Endothelial cell of umbilical vein (primary cell): ENCODE data around the gene GMPPA. TPM values are rescaled to one million over a fixed set of nuclear protein-coding genes. Genes with fewer than 3 reads are reported as not detected.

ENCODE experiments used
- BruUV-seq: library from RNA; stranded (reverse); fragments of 400-500 nt; replicated peaks from 2 replicates; lab custom pipeline; 2021; lab: Mats Ljungman, UMichigan
- CTCF ChIA-PET: fragments of 300-600, 350-600 bp; sonication (Branson Sonifier 250); formaldehyde crosslinking; loops from one replicate; lab custom pipeline; 2021; ENCODE audit warnings: antibody characterized with exemption, inconsistent platforms; lab: Charles Lee
- POLR2A ChIA-PET: fragments of 300-600, 350-600 bp; sonication (Branson Sonifier 250); formaldehyde crosslinking; loops from one replicate; lab custom pipeline; 2021; ENCODE audit warnings: antibody characterized with exemption, inconsistent platforms; lab: Charles Lee
- DNase-seq: peaks from one replicate; pipeline ENCODE4 v3.0.0-alpha.2; 2011; ENCODE audit warnings: low read depth, low spot score
- FAIRE-seq: peaks from 2 replicates; lab custom pipeline; 2011; peaks lifted over from hg19 to GRCh38; lab: Jason Lieb, UNC
- H2AFZ ChIP-seq: 2 replicates; pipeline ENCODE4 v1.6.0; 2012; ENCODE audit warnings: low read depth, low read length, control low read depth, inconsistent platforms
- H3K27ac ChIP-seq: 2 replicates; pipeline ENCODE4 v1.5.1; 2011; ENCODE audit warnings: low read depth, mild to moderate bottlenecking, control low read depth, low read length, moderate library complexity; ENCODE audit not compliant: insufficient read depth
- H3K27me3 ChIP-seq, 2 experiments: 2 replicates each; pipeline versions ENCODE4 v1.6.0 to v1.6.1; 2011; ENCODE audit warnings: low read length in 2 of 2, mixed read lengths in 1 of 2; ENCODE audit not compliant: control insufficient read depth in 2 of 2, insufficient read depth in 2 of 2
- H3K36me3 ChIP-seq, 2 experiments: 2 replicates in 1 of 2; 3 replicates in 1 of 2; pipeline ENCODE4 v1.5.1; 2011; ENCODE audit warnings: low read length in 2 of 2, mild to moderate bottlenecking in 1 of 2, moderate library complexity in 1 of 2; ENCODE audit not compliant: control insufficient read depth in 2 of 2, insufficient read depth in 2 of 2; ENCODE audit errors: extremely low read depth in 1 of 2
- H3K4me1 ChIP-seq: 3 replicates; pipeline ENCODE4 v1.5.1; 2011; ENCODE audit warnings: mild to moderate bottlenecking, low read length; ENCODE audit not compliant: control insufficient read depth, insufficient read depth; ENCODE audit errors: extremely low read depth
- H3K4me2 ChIP-seq: 2 replicates; pipeline ENCODE4 v1.6.1; 2011; ENCODE audit warnings: low read length, control low read depth, mixed read lengths; ENCODE audit not compliant: insufficient read depth
- H3K4me3 ChIP-seq, 3 experiments: fragments of 200-600 bp in 1 of 3; sonication (generic), shearing (Covaris generic) in 1 of 3; replicated peaks in 1 of 3; 2 replicates each; pipeline ENCODE4 v1.5.1; 2011 to 2016; ENCODE audit warnings: control low read depth in 3 of 3, low read length in 3 of 3, mild to moderate bottlenecking in 2 of 3, inconsistent platforms in 1 of 3, low read depth in 1 of 3, moderate library complexity in 1 of 3; ENCODE audit not compliant: insufficient read depth in 1 of 3
- H3K79me2 ChIP-seq: 2 replicates; pipeline ENCODE4 v1.6.0; 2012; ENCODE audit warnings: low read length, inconsistent platforms; ENCODE audit not compliant: control insufficient read depth, insufficient read depth
- H3K9ac ChIP-seq: replicated peaks from 2 replicates; pipeline ENCODE3; 2011; ENCODE audit warnings: low read length, control low read depth; ENCODE audit not compliant: insufficient read depth; ENCODE audit errors: extremely low read depth
- H3K9me1 ChIP-seq: replicated peaks from 3 replicates; pipeline ENCODE4 v1.6.0; 2011; ENCODE audit warnings: mild to moderate bottlenecking, low read length; ENCODE audit not compliant: control insufficient read depth, insufficient read depth; ENCODE audit errors: extremely low read depth
- H3K9me3 ChIP-seq: replicated peaks from 2 replicates; pipeline ENCODE4 v1.5.1; 2012; ENCODE audit warnings: low read length, inconsistent platforms; ENCODE audit not compliant: control insufficient read depth, insufficient read depth
- H4K20me1 ChIP-seq: replicated peaks from 2 replicates; pipeline ENCODE3; 2011; ENCODE audit warnings: mild to moderate bottlenecking, low read length; ENCODE audit not compliant: control insufficient read depth, insufficient read depth; ENCODE audit errors: extremely low read depth
- EZH2 ChIP-seq: IDR thresholded peaks from 2 replicates; pipeline ENCODE4 v1.6.1; 2012; ENCODE audit warnings: borderline replicate concordance, low read depth, mild to moderate bottlenecking, moderate library complexity, low read length, inconsistent platforms; ENCODE audit not compliant: severe bottlenecking
- FOS ChIP-seq: IDR thresholded peaks from 2 replicates; pipeline ENCODE4 v1.6.1; 2011; ENCODE audit warnings: mild to moderate bottlenecking, low read length, moderate library complexity, borderline replicate concordance; ENCODE audit not compliant: insufficient read depth
- GATA2 ChIP-seq: IDR thresholded peaks from 2 replicates; pipeline ENCODE4 v1.7.0; 2011; ENCODE audit warnings: low read depth, mild to moderate bottlenecking, moderate library complexity, mixed read lengths, low read length; ENCODE audit not compliant: insufficient read length, insufficient read depth
- JUN ChIP-seq: IDR thresholded peaks from 2 replicates; pipeline ENCODE4 v1.6.1; 2011; ENCODE audit warnings: borderline replicate concordance, low read depth; ENCODE audit not compliant: insufficient read length, insufficient read depth
- MYC ChIP-seq: IDR thresholded peaks from one replicate; pipeline ENCODE4 v1.6.1; 2011; ENCODE audit warnings: mild to moderate bottlenecking, low read depth, low read length
- POLR2A ChIP-seq: IDR thresholded peaks from 2 replicates; pipeline ENCODE4 v1.6.1; 2012; ENCODE audit warnings: low read depth, mild to moderate bottlenecking, control low read depth, low read length
- POLR2AphosphoS5 ChIP-seq: IDR thresholded peaks from 2 replicates; pipeline ENCODE4 v1.6.1; 2012; ENCODE audit warnings: low read depth, mild to moderate bottlenecking, control low read depth, low read length, moderate library complexity; ENCODE audit not compliant: insufficient read depth
- dilution Hi-C: fragments of 300-500 bp; cut with MboI; formaldehyde crosslinking; loops from one replicate; pipeline ENCODE4 v1.15.0; 2019; ENCODE audit warnings: low sequenced_read_pairs; ENCODE audit not compliant: extremely low pct_ligation_motif_present
- intact Hi-C: fragments of 100-400 bp; cut with micrococcal nuclease; formaldehyde crosslinking; loops from one replicate; pipeline ENCODE4 v1.10.0; 2022
- polyA plus RNA-seq, 4 experiments: library from polyadenylated mRNA; depleted of rRNA in 3 of 4; stranded (reverse) in 3 of 4; unstranded in 1 of 4; fragments of >200 nt; gene quantifications; 2 replicates each; pipeline versions ENCODE4 v1.2.1 to v1.2.3, GENCODE V29; 2011 to 2012; ENCODE audit warnings: missing spikeins in 1 of 4
- total RNA-seq: library from RNA; stranded (reverse); gene quantifications from 2 replicates; pipeline ENCODE4 v1.2.3, GENCODE V29; 2021
- TF ChIP-seq, protein P1 (sequence below): IDR thresholded peaks from 2 replicates; pipeline ENCODE4 v1.6.1; 2011; ENCODE audit not compliant: insufficient read depth, insufficient read length
- TF ChIP-seq, protein P2 (sequence below), 2 donors: IDR thresholded peaks; 1 replicate in 1 of 2; 2 replicates in 1 of 2; pipeline ENCODE4 v1.5.1; 2011; ENCODE audit warnings: low read length in 2 of 2, mild to moderate bottlenecking in 2 of 2, moderate library complexity in 2 of 2, control low read depth in 1 of 2, inconsistent platforms in 1 of 2, low read depth in 1 of 2; ENCODE audit not compliant: insufficient read depth in 1 of 2; ENCODE audit errors: extremely low read depth in 1 of 2

GMPPA gene
- total and polyA plus RNA-seq, 2 donors (not counting 3 experiments of a cell fraction or from before 2014, with no cell fraction given): 39.1 to 104 TPM

DNA sequence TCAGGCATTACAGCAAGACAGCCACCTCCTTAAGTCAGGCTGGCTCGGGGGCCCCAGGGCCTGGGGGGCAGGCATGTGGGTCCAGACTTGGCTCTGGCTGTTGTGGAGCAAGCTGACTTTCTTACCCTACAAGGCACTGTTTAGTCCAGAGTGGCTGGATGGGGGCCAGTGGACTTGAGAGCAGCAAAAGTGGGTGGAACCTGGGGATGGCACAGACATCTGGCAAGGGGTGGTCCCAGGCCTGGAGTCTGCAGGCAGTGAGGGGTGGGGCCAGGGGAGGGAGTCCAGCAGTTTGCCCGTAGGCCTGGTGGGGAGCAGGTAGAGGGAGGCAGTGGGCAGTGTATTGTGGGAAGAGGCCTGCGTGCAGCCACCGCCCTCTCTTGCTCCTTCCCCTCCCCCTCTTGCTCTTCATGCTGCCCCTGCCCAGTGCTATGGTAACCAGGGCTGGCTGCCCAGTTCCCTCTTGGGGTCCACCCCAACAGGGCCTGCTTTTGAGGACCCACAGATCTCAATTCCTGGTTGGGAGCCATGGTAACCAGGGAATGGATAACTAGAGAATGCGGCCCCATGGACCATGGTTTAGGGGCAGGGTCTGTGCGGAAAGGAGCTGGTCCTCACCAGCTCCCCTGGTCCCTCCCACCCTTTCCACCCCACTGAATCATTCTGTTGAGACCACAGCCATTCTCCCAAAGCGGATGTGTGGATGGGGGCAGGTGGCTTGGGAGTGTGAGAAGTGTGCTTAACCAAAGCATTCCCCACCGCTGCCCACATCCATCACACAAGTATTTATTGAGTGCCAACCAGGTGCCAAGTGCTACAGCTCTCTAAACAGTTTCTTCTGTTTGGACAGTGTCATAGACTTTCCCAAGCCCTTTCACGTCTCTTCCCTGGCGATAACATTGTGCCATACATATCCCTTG lies 44.8 kb upstream of the GMPPA start:
- Histone ChIP-seq H3K9me3 (no peaks in the 10 kb centered on the region), H3K36me3 (no peaks in the 10 kb centered on the region), H3K9ac (no peak overlapping the region), H3K4me3 (no peak overlapping the region), H2AFZ (no peak overlapping the region), H3K4me1 (no peaks in the 10 kb centered on the region), H4K20me1 (no peaks in the 10 kb centered on the region), H3K9me1 (no peaks in the 10 kb centered on the region), H3K27ac (no peak overlapping the region), H3K27me3 (peaks cover 0 to 1% of the 10 kb centered on the region in 2 experiments), H3K79me2 (no peaks in the 10 kb centered on the region), H3K4me2 (no peak overlapping the region)
- intact Hi-C loops: no loop called here
- FAIRE-seq: no peak
- DNase-seq: no peak
- no TSS peak for BruUV-seq
- POLR2A ChIA-PET: no interaction called here
- CTCF ChIA-PET: interaction anchor here (0.9 to 8.2 kb wide), 6 partner anchors 9 to 106 kb away, joined by 3 to 181 read pairs (median 8); a partner anchor contains a TSS
- dilution Hi-C loops: no loop called here
- TF ChIP-seq EZH2 (no peak), GATA2 (no peak), JUN (no peak), MYC (no peak), FOS (no peak), POLR2AphosphoS5 (no peak), POLR2A (no peak)
- TF ChIP-seq, protein P1, sequence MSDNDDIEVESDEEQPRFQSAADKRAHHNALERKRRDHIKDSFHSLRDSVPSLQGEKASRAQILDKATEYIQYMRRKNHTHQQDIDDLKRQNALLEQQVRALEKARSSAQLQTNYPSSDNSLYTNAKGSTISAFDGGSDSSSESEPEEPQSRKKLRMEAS: no peak
- TF ChIP-seq, protein P2, sequence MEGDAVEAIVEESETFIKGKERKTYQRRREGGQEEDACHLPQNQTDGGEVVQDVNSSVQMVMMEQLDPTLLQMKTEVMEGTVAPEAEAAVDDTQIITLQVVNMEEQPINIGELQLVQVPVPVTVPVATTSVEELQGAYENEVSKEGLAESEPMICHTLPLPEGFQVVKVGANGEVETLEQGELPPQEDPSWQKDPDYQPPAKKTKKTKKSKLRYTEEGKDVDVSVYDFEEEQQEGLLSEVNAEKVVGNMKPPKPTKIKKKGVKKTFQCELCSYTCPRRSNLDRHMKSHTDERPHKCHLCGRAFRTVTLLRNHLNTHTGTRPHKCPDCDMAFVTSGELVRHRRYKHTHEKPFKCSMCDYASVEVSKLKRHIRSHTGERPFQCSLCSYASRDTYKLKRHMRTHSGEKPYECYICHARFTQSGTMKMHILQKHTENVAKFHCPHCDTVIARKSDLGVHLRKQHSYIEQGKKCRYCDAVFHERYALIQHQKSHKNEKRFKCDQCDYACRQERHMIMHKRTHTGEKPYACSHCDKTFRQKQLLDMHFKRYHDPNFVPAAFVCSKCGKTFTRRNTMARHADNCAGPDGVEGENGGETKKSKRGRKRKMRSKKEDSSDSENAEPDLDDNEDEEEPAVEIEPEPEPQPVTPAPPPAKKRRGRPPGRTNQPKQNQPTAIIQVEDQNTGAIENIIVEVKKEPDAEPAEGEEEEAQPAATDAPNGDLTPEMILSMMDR (IDR thresholded peaks at IDR 0.05; ENCODE audit: extremely low read depth in 1 of 2, insufficient read depth in 1 of 2, low read depth in 1 of 2, low read length in 2 of 2): no peak
